ENCODE measurements around the gene ADI1. TPM values are rescaled to one million over a fixed set of nuclear protein-coding genes. Genes with fewer than 3 reads are reported as not detected.

ADI1 gene
- total and polyA plus RNA-seq, 10 of the 15 experiments (the other 5 are each of a cell fraction or from before 2014, with no cell fraction given), result 4.4 to 78.7 (median 17.2) TPM

GRCh38 chr2:3545788-3546478 lies 26.6 kb upstream of the ADI1 start (continued):
- TF ChIP-seq CEBPZ (IDR thresholded peaks at IDR 0.05; ENCODE audit: low read depth, low read length) (no peak), KDM1A (IDR thresholded peaks at IDR 0.05; ENCODE audit: borderline replicate concordance) (no peak), CBX5 (IDR thresholded peaks at IDR 0.05; ENCODE audit: low read depth) (no peak)
- TF ChIP-seq, protein P1, sequence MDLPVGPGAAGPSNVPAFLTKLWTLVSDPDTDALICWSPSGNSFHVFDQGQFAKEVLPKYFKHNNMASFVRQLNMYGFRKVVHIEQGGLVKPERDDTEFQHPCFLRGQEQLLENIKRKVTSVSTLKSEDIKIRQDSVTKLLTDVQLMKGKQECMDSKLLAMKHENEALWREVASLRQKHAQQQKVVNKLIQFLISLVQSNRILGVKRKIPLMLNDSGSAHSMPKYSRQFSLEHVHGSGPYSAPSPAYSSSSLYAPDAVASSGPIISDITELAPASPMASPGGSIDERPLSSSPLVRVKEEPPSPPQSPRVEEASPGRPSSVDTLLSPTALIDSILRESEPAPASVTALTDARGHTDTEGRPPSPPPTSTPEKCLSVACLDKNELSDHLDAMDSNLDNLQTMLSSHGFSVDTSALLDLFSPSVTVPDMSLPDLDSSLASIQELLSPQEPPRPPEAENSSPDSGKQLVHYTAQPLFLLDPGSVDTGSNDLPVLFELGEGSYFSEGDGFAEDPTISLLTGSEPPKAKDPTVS (IDR thresholded peaks at IDR 0.05; ENCODE audit: low read depth, low read length), result no peak
- TF ChIP-seq, protein P2, sequence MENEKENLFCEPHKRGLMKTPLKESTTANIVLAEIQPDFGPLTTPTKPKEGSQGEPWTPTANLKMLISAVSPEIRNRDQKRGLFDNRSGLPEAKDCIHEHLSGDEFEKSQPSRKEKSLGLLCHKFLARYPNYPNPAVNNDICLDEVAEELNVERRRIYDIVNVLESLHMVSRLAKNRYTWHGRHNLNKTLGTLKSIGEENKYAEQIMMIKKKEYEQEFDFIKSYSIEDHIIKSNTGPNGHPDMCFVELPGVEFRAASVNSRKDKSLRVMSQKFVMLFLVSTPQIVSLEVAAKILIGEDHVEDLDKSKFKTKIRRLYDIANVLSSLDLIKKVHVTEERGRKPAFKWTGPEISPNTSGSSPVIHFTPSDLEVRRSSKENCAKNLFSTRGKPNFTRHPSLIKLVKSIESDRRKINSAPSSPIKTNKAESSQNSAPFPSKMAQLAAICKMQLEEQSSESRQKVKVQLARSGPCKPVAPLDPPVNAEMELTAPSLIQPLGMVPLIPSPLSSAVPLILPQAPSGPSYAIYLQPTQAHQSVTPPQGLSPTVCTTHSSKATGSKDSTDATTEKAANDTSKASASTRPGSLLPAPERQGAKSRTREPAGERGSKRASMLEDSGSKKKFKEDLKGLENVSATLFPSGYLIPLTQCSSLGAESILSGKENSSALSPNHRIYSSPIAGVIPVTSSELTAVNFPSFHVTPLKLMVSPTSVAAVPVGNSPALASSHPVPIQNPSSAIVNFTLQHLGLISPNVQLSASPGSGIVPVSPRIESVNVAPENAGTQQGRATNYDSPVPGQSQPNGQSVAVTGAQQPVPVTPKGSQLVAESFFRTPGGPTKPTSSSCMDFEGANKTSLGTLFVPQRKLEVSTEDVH (IDR thresholded peaks at IDR 0.05; ENCODE audit: low read depth, partially characterized antibody), result no peak
